NK-92 treated with Interleukin-12 subunit alpha and Interleukin-12 subunit beta, amount 100 ng/mL, for 24 hours (cell line): Measurements from ENCODE around the gene PPM1H.
"Not testable (repeated sequence)": the region's sequence is repeated elsewhere in the genome, so short reads cannot be mapped to it uniquely, and the experiment has no call there.

Experiments used
- DNase-seq: peaks from one replicate; lab custom pipeline; 2025; lab: John Stamatoyannopoulos, UW

PPM1H gene, protein sequence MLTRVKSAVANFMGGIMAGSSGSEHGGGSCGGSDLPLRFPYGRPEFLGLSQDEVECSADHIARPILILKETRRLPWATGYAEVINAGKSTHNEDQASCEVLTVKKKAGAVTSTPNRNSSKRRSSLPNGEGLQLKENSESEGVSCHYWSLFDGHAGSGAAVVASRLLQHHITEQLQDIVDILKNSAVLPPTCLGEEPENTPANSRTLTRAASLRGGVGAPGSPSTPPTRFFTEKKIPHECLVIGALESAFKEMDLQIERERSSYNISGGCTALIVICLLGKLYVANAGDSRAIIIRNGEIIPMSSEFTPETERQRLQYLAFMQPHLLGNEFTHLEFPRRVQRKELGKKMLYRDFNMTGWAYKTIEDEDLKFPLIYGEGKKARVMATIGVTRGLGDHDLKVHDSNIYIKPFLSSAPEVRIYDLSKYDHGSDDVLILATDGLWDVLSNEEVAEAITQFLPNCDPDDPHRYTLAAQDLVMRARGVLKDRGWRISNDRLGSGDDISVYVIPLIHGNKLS

DNA sequence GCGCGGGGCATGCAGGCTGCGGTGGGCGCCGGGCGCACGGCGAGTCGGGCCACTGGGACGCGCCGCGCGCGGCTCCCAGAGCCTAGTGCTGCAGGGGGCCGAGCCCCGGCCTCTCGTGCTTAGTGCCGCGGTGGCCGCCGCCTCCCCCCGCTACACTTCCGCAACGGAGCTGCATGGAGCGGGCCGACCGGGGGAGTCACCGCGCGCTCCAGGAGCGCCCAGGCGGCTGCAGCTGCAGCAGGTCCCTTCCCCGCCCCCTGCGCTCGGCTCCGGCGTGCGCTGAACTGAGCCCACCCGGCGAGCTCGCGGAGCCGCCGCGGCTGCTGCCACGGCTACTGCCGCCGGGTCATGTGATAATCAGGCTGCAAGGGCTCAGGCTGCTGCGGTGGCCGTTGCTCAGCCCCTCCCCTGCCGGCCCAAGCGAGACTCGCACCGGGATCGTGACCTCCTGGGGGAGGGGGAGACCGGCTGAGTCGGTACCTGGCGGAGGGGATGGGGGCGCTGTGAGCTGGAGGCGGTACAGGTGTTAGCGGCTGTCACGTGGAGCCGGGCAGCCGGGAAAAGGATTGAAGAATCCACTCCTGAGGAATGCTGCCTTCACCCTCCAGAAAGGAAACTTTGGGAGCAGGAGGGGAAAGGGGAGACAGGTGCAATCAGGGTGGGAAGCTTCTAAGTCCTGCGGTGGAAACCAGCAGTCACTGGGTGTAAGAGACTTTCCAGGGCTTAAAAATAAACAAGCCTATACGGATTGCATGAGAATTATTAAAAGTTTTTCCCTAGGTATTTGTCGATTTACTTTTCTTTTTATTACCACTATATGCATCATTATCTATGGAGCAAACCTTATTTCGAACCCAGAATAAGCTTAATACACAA lies at the start of gene PPM1H:
Gene PPM1H, minus strand, starts transcription at position 352 of the 876 bp plus-strand sequence. CDS start 414 bp downstream, outside the sequence.
- no peak for DNase-seq

- DNase-seq: no peak
Observed at GRCh38 chr12:62983594-62983993, 48.6 kb upstream of the PPM1H start.

DNA sequence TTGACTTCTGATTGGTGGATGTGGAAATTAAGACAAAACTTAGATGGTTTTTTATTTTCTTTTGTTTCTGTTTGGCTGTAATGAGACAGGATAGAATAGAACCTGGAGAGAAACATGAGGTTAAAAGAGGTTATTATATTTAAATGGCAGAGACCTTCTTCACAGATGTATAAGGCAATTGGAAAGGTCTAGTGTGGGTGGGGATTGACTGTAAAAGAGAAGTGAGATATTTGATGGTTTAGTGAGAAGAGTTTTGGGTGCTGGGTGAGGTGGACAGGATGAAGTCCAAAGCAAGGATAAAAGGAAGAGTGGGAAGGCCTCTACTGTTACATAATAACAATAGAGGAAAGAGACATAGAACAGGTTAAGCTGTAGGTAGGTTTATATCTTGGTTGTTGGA lies 43.8 kb upstream of the PPM1H start:
- no peak for DNase-seq

DNA sequence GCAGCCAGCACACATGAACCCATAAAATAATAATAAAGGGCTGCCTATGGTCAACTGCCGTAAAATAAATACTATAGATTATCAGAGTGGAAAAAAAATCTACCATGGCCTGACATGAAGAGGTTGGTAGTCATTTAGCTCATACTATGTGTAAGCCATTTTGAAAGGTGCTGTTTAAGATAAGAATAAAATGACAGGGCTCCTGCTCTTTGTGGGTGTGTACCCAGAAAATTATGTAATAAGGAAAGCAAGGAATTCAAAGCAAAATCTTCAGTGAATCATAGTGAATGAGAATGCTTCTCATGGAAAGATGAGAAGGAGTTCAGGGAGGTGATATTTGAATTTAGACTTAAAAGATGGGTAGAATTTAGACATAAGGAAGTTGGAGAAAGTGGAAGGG lies 42.9 kb upstream of the PPM1H start:
- DNase-seq: no peak

DNA sequence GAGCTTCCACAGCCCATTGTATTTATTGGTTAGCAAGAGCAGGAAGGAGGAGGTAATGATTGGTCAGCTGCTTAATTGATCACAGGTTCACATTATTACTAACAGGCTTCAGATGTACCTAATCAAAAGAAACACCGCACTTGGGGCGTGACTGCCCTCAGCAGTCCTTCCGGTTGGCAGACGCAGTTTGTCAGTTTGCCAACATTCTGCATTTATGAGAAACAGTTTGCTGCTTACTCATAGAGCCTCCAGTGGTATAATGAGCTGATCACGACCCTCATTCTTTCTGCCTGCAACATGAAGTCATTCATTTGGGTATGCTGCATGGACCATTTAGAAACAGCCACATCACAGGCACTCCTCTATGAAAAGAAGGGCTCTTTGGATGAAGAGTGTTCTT lies 42.5 kb upstream of the PPM1H start:
- no peak for DNase-seq

DNA sequence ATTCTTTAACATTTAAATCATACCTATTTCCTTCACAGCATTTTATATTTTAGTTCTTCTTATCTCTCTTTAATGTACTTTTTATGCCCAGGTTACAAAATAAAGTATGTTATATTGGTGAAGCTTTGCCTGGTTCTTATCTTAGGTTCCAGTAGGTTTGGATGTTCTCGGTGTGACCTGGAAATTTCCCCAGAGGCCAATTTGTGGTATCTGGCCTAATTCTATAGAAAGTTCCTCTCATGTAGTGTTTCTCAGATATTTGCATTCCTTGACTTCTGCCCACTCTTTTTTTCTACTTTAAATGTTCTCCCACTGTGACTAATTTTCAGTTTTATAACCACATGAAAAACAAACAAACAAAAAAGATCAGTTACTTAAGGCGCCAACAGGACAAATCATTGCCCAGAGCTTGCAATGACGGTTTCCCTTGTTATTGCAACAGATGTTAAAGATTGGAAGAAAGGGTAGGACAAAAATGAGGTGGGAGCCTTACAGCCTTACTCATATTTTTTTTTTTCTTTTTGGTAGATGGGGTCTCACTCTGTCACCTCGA lies 41.2 kb upstream of the PPM1H start:
- DNase-seq: no peak

GRCh38 chr12:62971769-62972525 lies 37.0 kb upstream of the PPM1H start:
- DNase-seq: no peak

DNA sequence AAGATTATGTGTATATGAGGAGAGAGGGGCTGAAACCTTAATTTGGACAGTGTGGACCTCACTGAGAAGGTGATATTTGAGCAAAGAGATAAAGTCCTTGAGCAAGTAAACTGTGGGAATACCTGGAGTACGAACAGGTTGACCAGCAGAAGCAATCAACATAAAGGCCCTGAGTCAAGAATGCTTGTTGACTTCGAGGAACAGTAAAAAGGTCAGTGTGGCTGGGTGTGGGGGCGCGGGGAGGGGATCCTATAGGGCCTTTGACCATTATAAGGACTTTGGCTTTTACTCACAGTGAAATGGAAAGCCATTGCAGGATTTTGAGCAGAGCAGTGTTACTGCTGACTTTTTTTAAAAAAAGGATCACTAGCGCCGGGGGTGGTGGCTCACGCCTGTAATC lies 34.7 kb upstream of the PPM1H start:
- no peak for DNase-seq

DNA sequence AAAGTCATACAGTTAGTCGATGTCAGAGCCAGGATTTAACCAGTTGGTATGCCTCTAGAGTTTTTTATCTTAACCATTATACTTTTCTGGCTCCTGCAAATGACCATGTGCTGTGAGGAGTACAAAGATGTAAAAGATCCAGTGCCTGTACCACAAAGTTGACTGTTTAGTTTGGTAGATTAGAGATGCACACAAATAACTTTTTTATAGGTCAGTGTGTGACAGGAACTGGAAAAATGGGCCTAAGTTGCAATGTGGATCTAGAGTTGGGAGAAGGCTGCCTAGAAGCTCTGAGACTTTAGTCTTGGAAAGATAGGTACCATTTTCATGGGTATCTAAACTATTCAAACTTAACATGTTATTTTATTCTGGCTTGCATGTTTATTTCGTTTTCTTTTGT lies 32.8 kb upstream of the PPM1H start:
- DNase-seq: no peak

- no peak for DNase-seq
Observed at GRCh38 chr12:62966990-62967506, 32.1 kb upstream of the PPM1H start.

DNA sequence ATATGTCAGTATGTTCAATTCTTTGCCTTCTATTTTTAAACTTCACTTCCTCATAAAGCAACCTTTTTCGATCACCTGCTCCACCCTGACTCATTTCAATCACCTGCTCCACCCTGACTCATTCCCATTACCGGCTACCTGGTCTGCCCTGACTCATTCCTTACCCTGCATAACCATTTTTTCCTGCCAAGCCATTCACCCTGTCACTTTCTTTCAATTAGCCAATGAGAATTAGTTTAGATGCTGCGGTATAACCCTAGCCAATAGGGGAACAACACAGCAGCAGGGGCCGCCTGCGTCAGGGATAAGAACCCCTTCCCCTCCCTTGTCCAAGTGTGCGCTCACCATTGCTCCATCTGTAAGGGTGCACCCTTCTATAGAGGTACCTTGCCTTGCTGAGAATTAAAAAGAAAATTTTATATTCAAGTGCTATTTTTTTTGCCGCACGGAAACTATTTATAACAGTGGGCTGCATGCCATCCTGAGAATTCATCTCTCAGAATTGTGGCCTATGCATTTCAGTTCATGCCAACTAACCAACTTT lies 31.6 kb upstream of the PPM1H start:
- DNase-seq: not testable (repeated sequence)

- not testable (repeated sequence) for DNase-seq
Observed at GRCh38 chr12:62965700-62966099, 30.8 kb upstream of the PPM1H start.

DNA sequence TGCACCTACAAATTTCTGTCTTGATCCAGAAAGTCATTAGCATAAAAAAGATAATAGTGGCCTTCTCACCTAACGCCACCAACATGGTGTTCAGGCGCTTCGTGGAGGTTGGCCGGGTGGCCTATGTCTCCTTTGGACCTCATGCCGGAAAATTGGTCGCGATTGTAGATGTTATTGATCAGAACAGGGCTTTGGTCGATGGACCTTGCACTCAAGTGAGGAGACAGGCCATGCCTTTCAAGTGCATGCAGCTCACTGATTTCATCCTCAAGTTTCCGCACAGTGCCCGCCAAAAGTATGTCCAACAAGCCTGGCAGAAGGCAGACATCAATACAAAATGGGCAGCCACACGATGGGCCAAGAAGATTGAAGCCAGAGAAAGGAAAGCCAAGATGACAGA lies 30.3 kb upstream of the PPM1H start:
- not testable (repeated sequence) for DNase-seq

- DNase-seq: no peak
Observed at GRCh38 chr12:62963486-62964041, 28.6 kb upstream of the PPM1H start.

DNA sequence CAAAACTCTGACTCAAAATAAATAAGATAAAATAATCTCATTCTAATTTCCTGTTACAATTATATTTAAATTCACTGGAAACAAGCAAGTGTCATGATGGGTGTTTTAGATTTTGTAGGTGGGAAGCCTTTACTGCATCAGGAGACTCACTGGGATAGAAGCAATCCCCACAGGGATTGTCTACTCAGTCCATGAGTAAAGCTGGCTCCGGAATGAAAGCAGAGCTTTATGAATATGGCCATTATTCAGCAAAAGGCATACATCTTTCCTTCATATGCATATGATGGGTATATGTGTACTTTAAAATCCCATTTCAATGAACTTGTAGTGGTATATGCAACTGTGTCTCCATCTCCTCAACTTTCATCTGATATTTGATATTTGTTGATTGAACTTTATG lies 25.4 kb upstream of the PPM1H start:
- no peak for DNase-seq

- no peak for DNase-seq
Observed at GRCh38 chr12:62959745-62960144, 24.8 kb upstream of the PPM1H start.

GRCh38 chr12:62957233-62957953 lies 22.4 kb upstream of the PPM1H start:
- DNase-seq: no peak

- no peak for DNase-seq
Observed at GRCh38 chr12:62955678-62956077, 20.7 kb upstream of the PPM1H start.

GRCh38 chr12:62950317-62950716 lies 15.4 kb upstream of the PPM1H start:
- no peak for DNase-seq

DNA sequence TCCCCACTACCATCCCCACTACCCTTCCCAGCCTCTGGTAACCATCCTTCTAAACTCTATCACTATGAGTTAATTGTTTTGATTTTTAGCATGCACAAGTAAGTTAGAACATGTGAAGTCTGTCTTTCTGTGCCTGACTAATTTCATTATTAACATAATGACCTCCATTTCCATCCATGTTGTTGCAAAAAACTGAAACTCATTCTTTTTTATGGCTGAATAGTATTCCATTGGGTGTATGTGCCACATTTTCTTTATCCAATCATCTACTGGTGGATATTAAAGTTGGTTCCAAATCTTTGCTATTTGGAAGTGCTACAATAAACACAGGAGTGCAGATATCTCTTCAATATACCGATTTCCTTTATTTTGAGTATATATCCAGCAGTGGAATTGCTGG lies 13.2 kb upstream of the PPM1H start:
- DNase-seq: no peak
